Colonic mucosa (tissue), 4 donors: ENCODE results near the gene CDK11A. TPM values are rescaled to one million over a fixed set of nuclear protein-coding genes. Genes with fewer than 3 reads are reported as not detected.

Source experiments
- DNase-seq: peaks from one replicate; pipeline ENCODE4 v3.0.0-alpha.2; 2020
- H3K27ac ChIP-seq: fragments of 200-600 bp; one replicate; pipeline ENCODE4 v1.8.0; 2021
- H3K27me3 ChIP-seq: fragments of 200-600 bp; one replicate; pipeline ENCODE4 v1.8.0; 2021
- H3K36me3 ChIP-seq: fragments of 200-600 bp; one replicate; pipeline ENCODE4 v1.8.0; 2021
- H3K4me1 ChIP-seq: fragments of 200-600 bp; one replicate; pipeline ENCODE4 v1.8.0; 2021; ENCODE audit warnings: mild to moderate bottlenecking
- H3K4me3 ChIP-seq: fragments of 200-600 bp; one replicate; pipeline ENCODE4 v1.8.0; 2021
- H3K9ac ChIP-seq, 2 donors: one replicate each; pipeline ENCODE4 v1.7.0; 2013; ENCODE audit warnings: control low read depth in 2 of 2, low read depth in 2 of 2, low read length in 2 of 2
- H3K9me3 ChIP-seq: fragments of 200-600 bp; one replicate; pipeline ENCODE4 v1.8.0; 2021
- CTCF ChIP-seq: fragments of 200-600 bp; IDR thresholded peaks from one replicate; pipeline ENCODE4 v1.8.0; 2022; ENCODE audit warnings: antibody characterized with exemption, mild to moderate bottlenecking
- intact Hi-C: fragments of 100-400 bp; cut with DNase I; formaldehyde crosslinking; loops from one replicate; pipeline ENCODE4 v1.14.1; 2022
- total RNA-seq, 2 donors: library from RNA; stranded (reverse); fragmentation: NEBNext Ultra II Directional in 1 of 2; extraction: Animal tissue kit (Norgen Biotek cat#: 25700) in 1 of 2; gene quantifications; one replicate each; pipeline ENCODE4 v1.2.1, GENCODE V29; 2021
- donor health status: healthy.
- donor health status: DM: no; HTN: no; CAD: no.
- donor health status: DM: no; HTN: no; CAD: no.

CDK11A gene
- total RNA-seq, 2 donors from 2014 or later, result 52.2 to 58.5 TPM

GRCh38 chr1:1756661-1757421 is 32.7 kb upstream of the CDK11A start:
- Histone ChIP-seq H3K9me3 (no peaks in the 10 kb centered on the region), H3K4me3 (no peak overlapping the region), H3K36me3 (peaks cover 15% of the 10 kb centered on the region), H3K27me3 (no peaks in the 10 kb centered on the region), H3K4me1 (peaks cover 16% of the 10 kb centered on the region), H3K27ac (no peak overlapping the region), H3K9ac (no peak overlapping the region)
- TF ChIP-seq CTCF, result no peak
- DNase-seq, result no peak
- intact Hi-C loops, result no loop called here

GRCh38 chr1:1755852-1756251 is 31.7 kb upstream of the CDK11A start:
- no peaks in the 10 kb centered on the region for H3K27me3 ChIP-seq
- TF ChIP-seq CTCF, result no peak
- no peak for DNase-seq
- H3K4me1 ChIP-seq, result peaks cover 16% of the 10 kb centered on the region
- no peaks in the 10 kb centered on the region for H3K9me3 ChIP-seq
- no peak overlapping the region for H3K4me3 ChIP-seq
- intact Hi-C loops, result no loop called here
- H3K27ac ChIP-seq, result no peak overlapping the region
- peaks cover 15% of the 10 kb centered on the region for H3K36me3 ChIP-seq
- H3K9ac ChIP-seq, result no peak overlapping the region

- H3K9ac ChIP-seq, result no peak overlapping the region
- H3K27me3 ChIP-seq, result no peaks in the 10 kb centered on the region
- no peak overlapping the region for H3K4me3 ChIP-seq
- H3K9me3 ChIP-seq, result no peaks in the 10 kb centered on the region
- intact Hi-C loops, result no loop called here
- H3K36me3 ChIP-seq, result peaks cover 15% of the 10 kb centered on the region
- TF ChIP-seq CTCF, result no peak
- H3K27ac ChIP-seq, result no peak overlapping the region
- peaks cover 16% of the 10 kb centered on the region for H3K4me1 ChIP-seq
- no peak for DNase-seq
Measured at GRCh38 chr1:1755426-1755825, 31.3 kb upstream of the CDK11A start.

GRCh38 chr1:1754051-1754815 is 30.1 kb upstream of the CDK11A start:
- TF ChIP-seq CTCF, result no peak
- no peaks in the 10 kb centered on the region for H3K9me3 ChIP-seq

GRCh38 chr1:1753607-1754005 is 29.4 kb upstream of the CDK11A start:
- H3K27me3 ChIP-seq, result no peaks in the 10 kb centered on the region
- no peak for DNase-seq
- intact Hi-C loops, result no loop called here
- no peak overlapping the region for H3K9ac ChIP-seq
- H3K4me3 ChIP-seq, result no peak overlapping the region
- peaks cover 4% of the 10 kb centered on the region for H3K4me1 ChIP-seq
- no peaks in the 10 kb centered on the region for H3K9me3 ChIP-seq
- H3K36me3 ChIP-seq, result peaks cover 5% of the 10 kb centered on the region
- TF ChIP-seq CTCF, result no peak
- no peak overlapping the region for H3K27ac ChIP-seq

More at GRCh38 chr1:1754051-1754815, 30.1 kb upstream of the CDK11A start:
- Histone ChIP-seq H3K4me3 (no peak overlapping the region), H3K4me1 (peaks cover 8% of the 10 kb centered on the region), H3K36me3 (peaks cover 5% of the 10 kb centered on the region), H3K27ac (no peak overlapping the region), H3K9ac (no peak overlapping the region), H3K27me3 (no peaks in the 10 kb centered on the region)
- intact Hi-C loops, result no loop called here
- no peak for DNase-seq
